Measurements from ENCODE around the gene CYP4V2.
A peak's percentile ranks its signal among the peaks of the same experiment; 100 is the strongest.

DNA sequence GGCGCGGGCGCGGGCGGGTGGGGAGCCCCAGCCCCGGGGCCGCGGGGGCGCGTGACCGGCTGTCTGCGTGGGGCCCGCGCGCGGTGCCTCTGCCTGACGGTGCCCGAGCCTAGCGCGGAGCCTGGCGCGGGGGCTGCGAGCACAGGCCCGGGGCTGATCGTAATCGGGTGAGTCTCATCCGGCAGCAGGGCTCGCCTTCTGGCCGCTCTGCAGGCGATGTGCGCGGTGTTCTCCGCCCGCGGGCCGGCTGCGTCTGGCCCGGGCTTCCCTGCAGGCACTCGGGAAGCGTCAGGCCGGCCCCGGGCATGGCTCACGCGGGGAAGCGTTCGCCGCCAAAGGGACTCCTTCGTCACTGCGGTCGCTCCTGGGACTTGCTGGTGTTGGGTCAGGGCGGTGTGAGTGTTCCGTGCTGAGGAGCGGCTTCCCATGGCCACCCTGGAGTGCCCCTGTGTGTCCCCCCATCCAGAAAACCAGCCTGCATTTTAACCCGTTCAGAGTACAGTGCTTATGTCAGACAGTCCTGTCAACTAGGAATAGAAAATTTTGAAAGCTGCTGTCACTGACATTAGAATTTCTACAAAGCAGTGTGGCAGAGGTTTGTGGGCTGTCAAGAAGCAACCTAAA, 46.3 kb upstream of the CYP4V2 start:
- no peak for TF ChIP-seq EZH2 (IDR thresholded peaks at IDR 0.05)
- no peak for TF ChIP-seq EGR1 (IDR thresholded peaks at IDR 0.05; ENCODE audit: low read depth)
- no peak for TF ChIP-seq POLR2A (IDR thresholded peaks at IDR 0.05; ENCODE audit: borderline replicate concordance, extremely low read depth, insufficient read depth, insufficient read length)
- no peak for TF ChIP-seq ZNF274 (IDR thresholded peaks at IDR 0.05; ENCODE audit: low read depth, low read length)
- no peak for TF ChIP-seq JUND (IDR thresholded peaks at IDR 0.05)
- TF ChIP-seq, protein P1, sequence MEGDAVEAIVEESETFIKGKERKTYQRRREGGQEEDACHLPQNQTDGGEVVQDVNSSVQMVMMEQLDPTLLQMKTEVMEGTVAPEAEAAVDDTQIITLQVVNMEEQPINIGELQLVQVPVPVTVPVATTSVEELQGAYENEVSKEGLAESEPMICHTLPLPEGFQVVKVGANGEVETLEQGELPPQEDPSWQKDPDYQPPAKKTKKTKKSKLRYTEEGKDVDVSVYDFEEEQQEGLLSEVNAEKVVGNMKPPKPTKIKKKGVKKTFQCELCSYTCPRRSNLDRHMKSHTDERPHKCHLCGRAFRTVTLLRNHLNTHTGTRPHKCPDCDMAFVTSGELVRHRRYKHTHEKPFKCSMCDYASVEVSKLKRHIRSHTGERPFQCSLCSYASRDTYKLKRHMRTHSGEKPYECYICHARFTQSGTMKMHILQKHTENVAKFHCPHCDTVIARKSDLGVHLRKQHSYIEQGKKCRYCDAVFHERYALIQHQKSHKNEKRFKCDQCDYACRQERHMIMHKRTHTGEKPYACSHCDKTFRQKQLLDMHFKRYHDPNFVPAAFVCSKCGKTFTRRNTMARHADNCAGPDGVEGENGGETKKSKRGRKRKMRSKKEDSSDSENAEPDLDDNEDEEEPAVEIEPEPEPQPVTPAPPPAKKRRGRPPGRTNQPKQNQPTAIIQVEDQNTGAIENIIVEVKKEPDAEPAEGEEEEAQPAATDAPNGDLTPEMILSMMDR (IDR thresholded peaks at IDR 0.05 in 2 of 3, conservative IDR thresholded peaks at IDR 0.05 in 1 of 3; ENCODE audit: borderline replicate concordance in 1 of 3, insufficient read depth in 1 of 3, low read depth in 2 of 3, low read length in 2 of 3): no peak
- no peak for TF ChIP-seq POLR2AphosphoS5 (IDR thresholded peaks at IDR 0.05; ENCODE audit: low read depth, low read length)
- peak; percentile 35 for TF ChIP-seq TCF7L2 (IDR thresholded peaks at IDR 0.05; ENCODE audit: borderline replicate concordance, extremely low read depth, insufficient read depth, insufficient read length)
- no peak for TF ChIP-seq SP1 (IDR thresholded peaks at IDR 0.05; ENCODE audit: low read depth)
- no peak; the same call in 1 of the 2 replicates for TF ChIP-seq MAX (IDR thresholded peaks at IDR 0.05)
- no peak for TF ChIP-seq RAD21 (IDR thresholded peaks at IDR 0.05; ENCODE audit: low read depth)
- TF ChIP-seq ELF1 (IDR thresholded peaks at IDR 0.05; ENCODE audit: borderline replicate concordance, low read depth): no peak

Data from HCT116 (cell line).